Measurements from ENCODE around the gene EMSY.
A peak's percentile ranks its signal among the peaks of the same experiment; 100 is the strongest.

Gene EMSY

GRCh38 chr11:76456571-76456970, 11.8 kb downstream of the EMSY start:
- H3K4me2 ChIP-seq: no peak overlapping the region
- H3K27ac ChIP-seq: no peak overlapping the region
- H3K9ac ChIP-seq: no peak overlapping the region
- H3K4me1 ChIP-seq (ENCODE audit: low read depth, poor library complexity, severe bottlenecking): no peaks in the 10 kb centered on the region
- H3K36me3 ChIP-seq (ENCODE audit: insufficient read depth): no peaks in the 10 kb centered on the region
- no peaks in the 10 kb centered on the region for H3K79me2 ChIP-seq (ENCODE audit: insufficient read depth, low read depth)
- no peak for TF ChIP-seq CTCF (conservative IDR thresholded peaks at IDR 0.05; ENCODE audit: low read depth, low read length)
- H4K20me1 ChIP-seq (ENCODE audit: insufficient read depth): no peaks in the 10 kb centered on the region
- H2AFZ ChIP-seq (ENCODE audit: low read depth): no peak overlapping the region
- H3K27me3 ChIP-seq (ENCODE audit: insufficient read depth, low read depth): no peaks in the 10 kb centered on the region
- H3K4me3 ChIP-seq (IDR thresholded peaks at IDR 0.05; ENCODE audit: insufficient read depth, low read depth, low read length): no peak overlapping the region

DNA sequence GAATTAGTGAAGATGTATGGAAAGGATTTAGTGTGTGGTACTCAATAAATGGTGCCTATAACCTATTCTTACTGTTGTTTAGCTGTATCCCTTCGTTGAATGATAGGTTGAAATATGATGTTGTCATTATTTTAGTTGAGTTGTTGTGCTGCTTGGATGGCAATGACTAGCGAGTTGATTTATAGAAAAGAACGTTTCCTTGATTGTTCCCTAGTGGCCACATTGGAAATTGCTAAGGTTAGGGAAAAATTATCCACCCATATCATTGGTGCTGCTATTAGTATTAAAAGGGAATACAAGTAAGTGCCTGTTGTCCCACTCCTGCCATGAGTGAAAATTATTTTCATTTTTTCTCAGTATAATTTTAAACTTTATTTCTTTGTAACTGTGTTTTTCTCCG, 14.5 kb downstream of the EMSY start:
- H4K20me1 ChIP-seq (ENCODE audit: insufficient read depth): no peaks in the 10 kb centered on the region
- no peak overlapping the region for H3K4me2 ChIP-seq
- no peaks in the 10 kb centered on the region for H3K4me1 ChIP-seq (ENCODE audit: low read depth, poor library complexity, severe bottlenecking)
- no peaks in the 10 kb centered on the region for H3K36me3 ChIP-seq (ENCODE audit: insufficient read depth)
- H3K27me3 ChIP-seq (ENCODE audit: insufficient read depth, low read depth): no peaks in the 10 kb centered on the region
- H2AFZ ChIP-seq (ENCODE audit: low read depth): no peak overlapping the region
- no peaks in the 10 kb centered on the region for H3K79me2 ChIP-seq (ENCODE audit: insufficient read depth, low read depth)
- peak; percentile 71 for TF ChIP-seq CTCF (conservative IDR thresholded peaks at IDR 0.05; ENCODE audit: low read depth, low read length)
- H3K27ac ChIP-seq: no peak overlapping the region
- H3K9ac ChIP-seq: no peak overlapping the region
- H3K4me3 ChIP-seq (IDR thresholded peaks at IDR 0.05; ENCODE audit: insufficient read depth, low read depth, low read length): no peak overlapping the region

GRCh38 chr11:76459846-76460245, 15.0 kb downstream of the EMSY start:
- H3K27ac ChIP-seq: no peak overlapping the region
- H3K79me2 ChIP-seq (ENCODE audit: insufficient read depth, low read depth): no peaks in the 10 kb centered on the region
- no peaks in the 10 kb centered on the region for H3K36me3 ChIP-seq (ENCODE audit: insufficient read depth)
- TF ChIP-seq CTCF (conservative IDR thresholded peaks at IDR 0.05; ENCODE audit: low read depth, low read length): no peak
- H3K4me1 ChIP-seq (ENCODE audit: low read depth, poor library complexity, severe bottlenecking): no peaks in the 10 kb centered on the region
- no peaks in the 10 kb centered on the region for H3K27me3 ChIP-seq (ENCODE audit: insufficient read depth, low read depth)
- no peak overlapping the region for H3K4me3 ChIP-seq (IDR thresholded peaks at IDR 0.05; ENCODE audit: insufficient read depth, low read depth, low read length)
- no peak overlapping the region for H3K4me2 ChIP-seq
- no peak overlapping the region for H3K9ac ChIP-seq
- H2AFZ ChIP-seq (ENCODE audit: low read depth): no peak overlapping the region
- no peaks in the 10 kb centered on the region for H4K20me1 ChIP-seq (ENCODE audit: insufficient read depth)

DNA sequence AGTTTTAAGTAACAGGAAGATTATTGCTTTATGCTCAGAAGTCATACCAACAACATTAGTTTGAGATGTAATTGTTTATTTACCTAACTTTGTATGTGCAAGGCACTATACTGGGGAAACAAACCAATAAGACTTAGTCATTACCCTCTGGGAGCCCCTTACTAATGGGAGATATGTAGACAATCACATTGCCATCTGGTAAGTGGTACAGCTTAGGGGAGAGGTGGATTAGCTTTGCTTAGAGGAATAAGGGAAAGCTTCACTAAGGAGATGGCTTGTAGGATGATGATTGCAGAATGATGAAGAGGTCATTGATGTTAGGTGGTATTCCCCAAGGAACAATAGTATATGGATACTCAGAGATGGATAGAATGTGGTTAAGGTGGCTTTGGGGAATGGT, 17.5 kb downstream of the EMSY start:
- Histone ChIP-seq H3K9ac (no peak overlapping the region), H3K4me3 (IDR thresholded peaks at IDR 0.05; ENCODE audit: insufficient read depth, low read depth, low read length) (no peak overlapping the region), H3K27ac (no peak overlapping the region), H3K79me2 (ENCODE audit: insufficient read depth, low read depth) (no peaks in the 10 kb centered on the region), H4K20me1 (ENCODE audit: insufficient read depth) (no peaks in the 10 kb centered on the region), H3K4me1 (ENCODE audit: low read depth, poor library complexity, severe bottlenecking) (no peaks in the 10 kb centered on the region), H3K36me3 (ENCODE audit: insufficient read depth) (no peaks in the 10 kb centered on the region), H2AFZ (ENCODE audit: low read depth) (no peak overlapping the region), H3K4me2 (no peak overlapping the region), H3K27me3 (ENCODE audit: insufficient read depth, low read depth) (no peaks in the 10 kb centered on the region)
- no peak for TF ChIP-seq CTCF (conservative IDR thresholded peaks at IDR 0.05; ENCODE audit: low read depth, low read length)

GRCh38 chr11:76465701-76466100, 20.9 kb downstream of the EMSY start:
- Histone ChIP-seq H3K4me3 (IDR thresholded peaks at IDR 0.05; ENCODE audit: insufficient read depth, low read depth, low read length) (no peak overlapping the region), H3K4me1 (ENCODE audit: low read depth, poor library complexity, severe bottlenecking) (no peaks in the 10 kb centered on the region), H3K9ac (no peak overlapping the region), H3K4me2 (no peak overlapping the region), H3K36me3 (ENCODE audit: insufficient read depth) (no peaks in the 10 kb centered on the region), H4K20me1 (ENCODE audit: insufficient read depth) (no peaks in the 10 kb centered on the region), H3K27me3 (ENCODE audit: insufficient read depth, low read depth) (no peaks in the 10 kb centered on the region), H3K79me2 (ENCODE audit: insufficient read depth, low read depth) (no peaks in the 10 kb centered on the region), H2AFZ (ENCODE audit: low read depth) (no peak overlapping the region), H3K27ac (no peak overlapping the region)
- TF ChIP-seq CTCF (conservative IDR thresholded peaks at IDR 0.05; ENCODE audit: low read depth, low read length): no peak

Measured in KMS-11 (cell line).